NB4 (cell line): ENCODE results near the gene ACACA.

Experiments used
- DNase-seq: peaks from one replicate; pipeline ENCODE4 v3.0.0; 2010; ENCODE audit warnings: low read depth
- H3K4me3 ChIP-seq: one replicate; pipeline ENCODE4 v1.5.1; 2011; ENCODE audit warnings: mild to moderate bottlenecking, low read depth, low read length, moderate library complexity
- CTCF ChIP-seq: IDR thresholded peaks from one replicate; pipeline ENCODE4 v1.5.1; 2012; ENCODE audit warnings: low read depth, low read length
- MAX ChIP-seq: IDR thresholded peaks from 2 replicates; pipeline ENCODE4 v1.6.1; 2011; ENCODE audit warnings: low read depth, low read length
- MYC ChIP-seq: IDR thresholded peaks from 2 replicates; pipeline ENCODE4 v1.6.1; 2011; ENCODE audit warnings: low read depth, low read length
- POLR2A ChIP-seq: IDR thresholded peaks from 2 replicates; pipeline ENCODE4 v1.6.1; 2011; ENCODE audit warnings: mild to moderate bottlenecking; ENCODE audit not compliant: insufficient read length; ENCODE audit errors: extremely low read depth

ACACA gene

GRCh38 chr17:37088913-37089312 lies 317.7 kb downstream of the ACACA start:
- H3K4me3 ChIP-seq, result no peak overlapping the region
- TF ChIP-seq POLR2A (no peak), CTCF (no peak), MAX (no peak), MYC (no peak)
- DNase-seq, result no peak

- DNase-seq, result no peak
- no peak overlapping the region for H3K4me3 ChIP-seq
- TF ChIP-seq MYC (no peak), MAX (no peak), CTCF (no peak), POLR2A (no peak)
These were observed 318.2 kb downstream of the ACACA start for GRCh38 chr17:37088459-37088858.

GRCh38 chr17:37087683-37088082 lies 319.0 kb downstream of the ACACA start:
- H3K4me3 ChIP-seq, result no peak overlapping the region
- no peak for TF ChIP-seq MYC
- DNase-seq, result no peak

- DNase-seq, result no peak
- TF ChIP-seq MYC (no peak), CTCF (no peak), MAX (no peak), POLR2A (no peak)
- H3K4me3 ChIP-seq, result no peak overlapping the region
These were observed 319.7 kb downstream of the ACACA start for GRCh38 chr17:37086948-37087347.

- TF ChIP-seq MYC, result no peak
- DNase-seq, result no peak
- no peak overlapping the region for H3K4me3 ChIP-seq
These were observed 320.3 kb downstream of the ACACA start for GRCh38 chr17:37086334-37086733.

- TF ChIP-seq MYC, result no peak
- TF ChIP-seq POLR2A, result no peak
- no peak for TF ChIP-seq MAX
- no peak for TF ChIP-seq CTCF
- no peak overlapping the region for H3K4me3 ChIP-seq
These were observed 322.3 kb downstream of the ACACA start for GRCh38 chr17:37084372-37084771.

GRCh38 chr17:37083456-37083855 lies 323.2 kb downstream of the ACACA start:
- TF ChIP-seq MYC (no peak), CTCF (no peak), MAX (no peak), POLR2A (no peak)
- H3K4me3 ChIP-seq, result no peak overlapping the region
- DNase-seq, result no peak

More at GRCh38 chr17:37084372-37084771, 322.3 kb downstream of the ACACA start:
- DNase-seq, result no peak
